GM12864 (cell line): Measurements from ENCODE around the gene MYORG.

Experiments used
- DNase-seq: peaks from one replicate; pipeline ENCODE4 v3.0.0-alpha.2; 2011; ENCODE audit warnings: low read depth
- H3K4me3 ChIP-seq: 2 replicates; pipeline ENCODE4 v1.5.1; 2011; ENCODE audit warnings: mild to moderate bottlenecking, low read depth, low read length, control low read depth
- TF ChIP-seq, protein P1 (sequence below): IDR thresholded peaks from 2 replicates; pipeline ENCODE4 v1.5.1; 2011; ENCODE audit warnings: low read depth, mild to moderate bottlenecking, moderate library complexity, low read length, control low read depth, inconsistent platforms; ENCODE audit errors: missing control alignments

MYORG gene

DNA sequence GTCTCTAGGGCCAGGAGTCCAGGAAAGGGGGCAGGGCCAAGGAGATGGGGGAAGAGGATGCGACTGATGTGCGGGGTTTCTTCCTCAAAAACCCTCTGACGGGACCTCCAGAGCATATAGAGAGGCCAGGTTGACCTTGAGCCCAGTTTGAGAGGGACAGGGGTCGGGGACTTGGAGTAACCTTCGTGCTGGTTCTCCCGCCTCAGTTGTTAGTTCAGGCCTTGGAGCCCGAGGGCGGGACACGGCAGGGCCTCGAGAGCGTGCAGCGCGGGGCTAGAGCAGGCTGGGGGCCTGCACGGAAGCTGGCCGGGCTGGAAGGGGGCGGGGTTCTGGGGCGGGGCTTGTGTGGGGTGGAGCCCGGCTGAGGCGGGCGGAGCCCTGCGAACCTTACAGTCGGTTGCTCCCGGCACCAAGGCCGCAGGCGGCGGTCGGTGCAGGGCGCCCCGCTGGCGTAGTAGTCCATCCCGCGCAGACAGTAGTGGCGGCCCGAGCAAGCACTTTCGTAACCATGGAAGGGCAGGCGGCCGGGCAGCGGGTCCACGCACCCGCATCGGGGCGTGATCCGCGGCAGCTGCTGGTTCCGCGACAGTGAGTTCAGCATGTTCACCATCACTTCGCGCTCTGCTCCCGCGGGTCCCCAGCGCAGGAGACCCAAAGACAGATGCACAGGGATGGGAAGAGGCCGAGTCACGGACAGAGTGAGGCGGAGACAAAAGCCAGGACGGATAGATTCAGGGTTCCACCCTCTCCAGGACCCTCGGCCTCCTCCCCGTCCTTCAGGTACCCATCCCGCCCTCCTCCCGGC lies 4.0 kb upstream of the MYORG start:
- H3K4me3 ChIP-seq, result peak overlapping the region; percentile 43
- no peak for DNase-seq
- TF ChIP-seq, protein P1, sequence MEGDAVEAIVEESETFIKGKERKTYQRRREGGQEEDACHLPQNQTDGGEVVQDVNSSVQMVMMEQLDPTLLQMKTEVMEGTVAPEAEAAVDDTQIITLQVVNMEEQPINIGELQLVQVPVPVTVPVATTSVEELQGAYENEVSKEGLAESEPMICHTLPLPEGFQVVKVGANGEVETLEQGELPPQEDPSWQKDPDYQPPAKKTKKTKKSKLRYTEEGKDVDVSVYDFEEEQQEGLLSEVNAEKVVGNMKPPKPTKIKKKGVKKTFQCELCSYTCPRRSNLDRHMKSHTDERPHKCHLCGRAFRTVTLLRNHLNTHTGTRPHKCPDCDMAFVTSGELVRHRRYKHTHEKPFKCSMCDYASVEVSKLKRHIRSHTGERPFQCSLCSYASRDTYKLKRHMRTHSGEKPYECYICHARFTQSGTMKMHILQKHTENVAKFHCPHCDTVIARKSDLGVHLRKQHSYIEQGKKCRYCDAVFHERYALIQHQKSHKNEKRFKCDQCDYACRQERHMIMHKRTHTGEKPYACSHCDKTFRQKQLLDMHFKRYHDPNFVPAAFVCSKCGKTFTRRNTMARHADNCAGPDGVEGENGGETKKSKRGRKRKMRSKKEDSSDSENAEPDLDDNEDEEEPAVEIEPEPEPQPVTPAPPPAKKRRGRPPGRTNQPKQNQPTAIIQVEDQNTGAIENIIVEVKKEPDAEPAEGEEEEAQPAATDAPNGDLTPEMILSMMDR, result no peak

DNA sequence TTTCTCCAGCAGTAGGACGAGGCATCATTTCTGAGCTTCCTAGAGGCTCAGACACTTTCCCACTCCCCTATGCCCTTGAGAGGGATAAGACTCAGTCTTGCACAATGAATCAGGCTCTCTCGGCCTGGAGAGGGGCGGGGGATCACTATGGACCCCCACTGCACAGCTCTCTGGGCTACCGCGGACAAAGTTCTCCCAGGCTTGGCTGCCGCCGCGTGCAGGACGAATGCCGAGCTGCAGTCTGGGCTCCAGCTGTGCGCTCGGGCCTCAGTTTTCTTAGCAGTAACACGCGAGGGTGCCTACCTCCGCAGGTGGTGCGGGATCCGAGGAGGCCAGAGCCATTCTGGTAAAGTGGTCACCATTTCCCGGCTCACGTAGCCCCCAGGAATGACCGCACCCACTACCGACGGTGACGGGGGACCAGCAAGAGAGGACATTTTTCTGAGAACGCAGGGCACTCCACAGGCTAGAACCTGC lies 3.4 kb upstream of the MYORG start:
- H3K4me3 ChIP-seq, result peak overlapping the region; percentile 53
- TF ChIP-seq, protein P1, result no peak
- DNase-seq, result no peak

DNA sequence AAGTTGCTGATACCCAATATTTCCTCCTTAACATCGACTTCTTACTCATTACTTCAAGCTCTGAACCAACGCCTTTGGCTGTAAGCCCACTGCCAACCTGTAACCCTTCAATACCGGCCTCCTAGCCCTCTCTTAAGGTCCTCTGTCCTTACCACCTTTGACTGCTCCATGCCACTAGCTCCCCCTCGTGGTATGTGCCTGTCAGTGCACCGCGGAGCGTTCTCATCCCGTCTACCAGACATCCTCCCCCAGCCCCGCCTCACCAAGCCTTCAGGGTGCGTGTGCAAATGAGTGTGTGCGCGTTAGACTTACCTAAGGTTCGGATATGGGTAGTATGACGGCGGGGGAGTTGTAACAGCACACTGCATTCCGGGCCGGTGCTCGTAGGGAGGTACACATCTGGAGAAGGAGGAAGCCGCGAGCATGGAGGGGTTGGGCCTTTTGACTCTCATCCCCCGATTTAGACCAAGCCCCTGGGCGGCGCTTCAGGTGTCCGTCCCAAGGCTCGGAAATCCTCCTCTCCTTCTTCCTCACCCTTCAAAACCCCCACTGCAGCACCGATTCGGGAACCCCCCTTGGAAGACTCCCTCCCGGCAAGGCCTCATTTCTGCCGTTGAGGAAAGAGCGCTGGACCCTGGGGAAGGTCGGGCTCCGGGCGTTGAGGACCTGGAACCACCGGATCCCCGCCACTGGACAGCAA lies 2.8 kb upstream of the MYORG start:
- TF ChIP-seq, protein P1, result peak; percentile 99
- peak; percentile 60 for DNase-seq
- peak overlapping the region; percentile 53 for H3K4me3 ChIP-seq

DNA sequence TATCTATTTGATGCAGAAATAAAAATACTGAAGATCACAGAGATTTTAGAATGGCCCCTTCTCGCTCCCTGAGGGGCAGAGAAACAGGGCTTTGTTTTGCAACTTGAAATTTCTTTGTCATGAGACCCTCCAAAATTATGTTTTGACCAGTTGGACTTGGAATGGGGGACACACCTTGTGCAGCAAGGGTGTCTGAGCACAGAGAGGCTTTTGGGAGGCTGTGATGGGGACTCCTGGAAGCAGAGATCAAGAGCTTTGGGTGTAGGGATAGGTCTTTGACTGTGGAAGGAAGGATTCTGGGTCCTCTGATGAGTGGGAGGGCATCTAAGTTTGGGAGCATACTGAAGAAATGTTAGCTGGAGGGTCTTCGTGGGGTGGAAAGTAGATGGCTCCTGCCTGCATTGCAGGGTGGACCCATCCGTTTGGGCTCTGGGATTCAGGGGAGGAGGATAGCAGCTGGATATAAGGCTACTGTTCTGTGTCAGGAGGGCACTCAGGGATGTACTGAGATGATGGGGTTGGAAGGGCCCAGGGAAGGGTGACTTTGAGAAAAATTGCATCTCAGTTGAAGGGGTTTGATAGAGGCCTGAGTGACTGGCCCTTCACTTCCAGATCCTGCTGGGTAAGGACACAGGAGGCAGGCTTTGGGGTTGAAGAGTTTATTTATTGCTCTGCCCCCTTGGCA lies 1.8 kb upstream of the MYORG start:
- no peak overlapping the region for H3K4me3 ChIP-seq
- TF ChIP-seq, protein P1, result no peak
- no peak for DNase-seq

DNA sequence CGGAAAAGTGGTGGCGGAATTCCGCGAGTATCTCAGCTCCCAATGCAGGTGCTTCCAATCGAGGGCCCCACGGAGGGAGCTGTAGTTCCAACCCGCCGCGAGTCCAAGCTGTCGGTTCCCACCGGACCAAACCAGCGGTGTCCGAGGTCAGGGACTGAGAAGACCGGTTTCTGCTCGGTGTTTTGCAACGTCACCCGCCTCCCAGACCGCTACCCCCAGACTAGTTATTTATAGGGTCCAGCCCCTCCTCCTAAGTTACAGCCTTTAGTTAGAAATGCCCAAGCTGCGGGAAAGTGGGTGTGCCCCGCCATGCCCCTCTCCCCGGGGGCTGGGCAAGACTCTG lies 677 bp upstream of the MYORG start:
- peak overlapping the region; percentile 58 for H3K4me3 ChIP-seq
- no peak for DNase-seq
- TF ChIP-seq, protein P1, result no peak

DNA sequence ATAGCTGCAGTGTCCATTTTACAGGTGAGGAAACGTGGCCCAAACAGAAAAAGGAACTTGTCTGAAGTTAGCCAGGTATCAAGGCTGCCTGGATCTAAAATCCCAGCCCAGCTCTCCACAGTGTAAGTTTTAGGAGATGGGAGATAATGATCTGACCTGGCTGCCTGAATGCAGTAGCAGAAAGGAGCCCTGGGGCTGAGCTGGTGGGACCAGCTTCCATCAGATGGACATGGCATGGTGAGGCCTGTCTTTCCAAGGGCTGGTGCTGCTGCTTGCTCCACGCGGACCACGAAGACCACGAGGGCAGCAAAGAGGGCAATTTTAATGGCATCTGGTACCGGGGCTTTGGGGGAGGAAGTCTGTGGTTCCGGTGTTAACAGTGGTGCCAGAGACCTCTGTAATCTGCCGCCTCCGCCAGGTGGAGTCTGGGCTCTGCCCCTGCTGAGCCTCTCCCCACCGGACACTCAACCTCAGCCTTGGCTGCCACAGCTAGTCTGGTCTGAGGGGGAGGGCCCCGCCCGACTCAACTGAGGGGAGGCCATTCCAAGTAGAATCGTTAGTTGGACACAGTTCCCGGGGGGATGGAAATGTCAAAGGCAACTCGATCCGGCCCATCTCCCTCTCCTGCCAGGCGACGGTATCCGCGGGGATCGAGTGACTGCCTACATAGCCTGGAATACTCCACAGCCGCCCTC lies 650 bp downstream of the MYORG start:
- H3K4me3 ChIP-seq, result peak overlapping the region; percentile 58
- no peak for DNase-seq
- TF ChIP-seq, protein P1, result peak; percentile 31
